LNCaP clone FGC (cell line): ENCODE results near the gene KLK10.

Experiments
- DNase-seq: peaks from one replicate; pipeline ENCODE4 v3.0.0-alpha.2; 2011; ENCODE audit warnings: low read depth
- H3K4me3 ChIP-seq: 2 replicates; pipeline ENCODE4 v1.5.1; 2011; ENCODE audit warnings: mild to moderate bottlenecking, low read depth, low read length, control low read depth
- CTCF ChIP-seq: IDR thresholded peaks from 2 replicates; pipeline ENCODE4 v1.5.1; 2012; ENCODE audit warnings: mild to moderate bottlenecking; ENCODE audit not compliant: control insufficient read depth, insufficient read depth; ENCODE audit errors: extremely low read depth

KLK10 gene

GRCh38 chr19:51020988-51021651, 1.6 kb upstream of the KLK10 start:
- H3K4me3 ChIP-seq, result no peak overlapping the region
- peak; percentile 63 for DNase-seq
- TF ChIP-seq CTCF, result peak; percentile 76

GRCh38 chr19:51018745-51019543, 565 bp downstream of the KLK10 start:
- no peak for DNase-seq
- H3K4me3 ChIP-seq, result no peak overlapping the region
- TF ChIP-seq CTCF, result no peak

GRCh38 chr19:51016798-51017683, 2.5 kb downstream of the KLK10 start:
- H3K4me3 ChIP-seq, result 0 out of 2 replicates have a peak overlapping the region, but pooled peaks have one; percentile 13
- DNase-seq, result no peak
- TF ChIP-seq CTCF, result peak; percentile 82

- TF ChIP-seq CTCF, result no peak
- no peak overlapping the region for H3K4me3 ChIP-seq
- no peak for DNase-seq
These were observed 3.7 kb downstream of the KLK10 start for GRCh38 chr19:51015691-51016267.

GRCh38 chr19:51014242-51014641, 5.3 kb downstream of the KLK10 start:
- H3K4me3 ChIP-seq, result no peak overlapping the region
- TF ChIP-seq CTCF, result no peak
- no peak for DNase-seq

DNA sequence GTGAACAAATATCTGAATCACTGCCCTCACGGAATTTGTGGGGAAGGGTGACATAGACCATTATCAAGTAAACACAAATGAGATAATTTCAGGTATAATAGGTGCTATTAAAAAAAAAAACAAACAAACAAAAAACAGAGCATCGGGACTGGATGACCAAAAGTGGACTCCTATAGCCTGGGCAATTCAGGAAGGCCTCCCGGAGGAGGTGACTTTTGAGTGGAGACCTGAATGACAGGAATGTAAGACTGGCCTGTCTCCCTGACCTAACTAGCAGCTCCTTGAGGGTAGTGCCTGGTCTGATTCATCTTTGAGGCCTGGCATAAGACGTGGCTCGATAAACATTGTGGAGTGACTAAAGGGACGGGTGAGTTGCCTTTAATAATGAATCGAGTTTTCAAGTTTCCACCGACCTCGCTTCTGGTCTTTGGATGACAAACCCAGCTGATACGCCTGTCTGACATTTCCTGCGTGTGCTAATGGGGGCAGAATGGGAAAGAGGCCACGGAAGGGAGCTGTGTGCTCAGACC, 6.8 kb downstream of the KLK10 start:
- no peak overlapping the region for H3K4me3 ChIP-seq
- no peak for TF ChIP-seq CTCF
- no peak for DNase-seq
